Glutamatergic neuron (in vitro differentiated cells): ENCODE measurements around the gene CACNA1H. TPM values are rescaled to one million over a fixed set of nuclear protein-coding genes. Genes with fewer than 3 reads are reported as not detected.

Source experiments
- DNase-seq: peaks from one replicate; pipeline ENCODE4 v3.0.0; 2022
- H3K27ac Mint-ChIP-seq: one replicate; pipeline ENCODE4 v1.8.0; 2020; ENCODE audit warnings: mild to moderate bottlenecking, mixed read lengths, inconsistent platforms; ENCODE audit not compliant: unreplicated experiment
- H3K27me3 Mint-ChIP-seq: one replicate; pipeline ENCODE4 v1.8.0; 2020; ENCODE audit warnings: mild to moderate bottlenecking, moderate library complexity, mixed read lengths, inconsistent platforms; ENCODE audit not compliant: unreplicated experiment
- H3K36me3 Mint-ChIP-seq: one replicate; pipeline ENCODE4 v1.8.0; 2020; ENCODE audit warnings: mild to moderate bottlenecking, mixed read lengths, inconsistent platforms; ENCODE audit not compliant: unreplicated experiment
- H3K4me1 Mint-ChIP-seq: one replicate; pipeline ENCODE4 v1.8.0; 2020; ENCODE audit warnings: mild to moderate bottlenecking, low read depth, mixed read lengths, inconsistent platforms; ENCODE audit not compliant: unreplicated experiment
- H3K4me3 Mint-ChIP-seq: one replicate; pipeline ENCODE4 v1.8.0; 2020; ENCODE audit warnings: mild to moderate bottlenecking, mixed read lengths, inconsistent platforms; ENCODE audit not compliant: unreplicated experiment
- H3K9me3 Mint-ChIP-seq: one replicate; pipeline ENCODE4 v1.8.0; 2020; ENCODE audit warnings: mild to moderate bottlenecking, moderate library complexity, mixed read lengths, inconsistent platforms; ENCODE audit not compliant: unreplicated experiment
- total RNA-seq: library from RNA; stranded (reverse); fragmentation: NEBNext Ultra II Directional; extraction: Animal tissue kit (Norgen Biotek cat#: 25700); gene quantifications from one replicate; pipeline ENCODE4 v1.2.1, GENCODE V29; 2021; ENCODE audit not compliant: unreplicated experiment
- TF ChIP-seq, protein P1 (sequence below): fragments of 200-600 bp; sonication (generic); IDR thresholded peaks from one replicate; pipeline ENCODE4 v1.5.0; 2021; ENCODE audit not compliant: partially characterized antibody, unreplicated experiment

Gene CACNA1H
- total RNA-seq, 1 donor from 2014 or later, result 161 TPM

DNA sequence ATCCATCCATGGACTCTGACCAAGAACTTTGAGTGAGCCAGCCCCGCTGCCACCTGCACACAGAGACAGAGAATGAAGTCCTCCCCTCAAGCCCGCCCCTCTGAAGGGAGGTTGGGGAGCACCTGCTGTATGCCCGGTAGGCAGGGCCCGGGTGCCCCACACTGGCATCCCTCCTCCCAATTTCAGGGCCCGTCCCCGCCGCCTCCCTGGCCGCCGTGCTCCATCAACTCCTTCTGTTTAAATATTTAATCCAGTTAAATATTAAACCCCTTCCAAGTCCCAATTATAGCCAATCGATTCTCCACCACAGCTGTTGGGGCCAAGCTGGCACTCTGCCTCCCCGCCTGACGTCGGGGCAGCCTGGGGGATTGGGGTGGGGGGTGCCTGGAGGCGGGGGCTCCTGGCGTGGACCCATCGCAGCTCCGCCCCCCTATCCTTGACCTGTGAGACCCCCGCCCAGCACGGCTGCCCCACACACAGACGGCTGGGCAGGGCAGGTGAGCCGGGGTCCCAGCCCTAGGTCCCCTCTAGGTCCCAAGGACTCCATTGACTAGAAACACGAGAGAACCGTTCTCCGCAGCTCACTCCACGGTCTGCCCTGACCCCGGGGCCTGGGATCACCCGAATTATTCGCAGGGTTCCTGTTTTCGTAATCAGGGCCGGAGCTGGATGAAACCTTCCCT is 18.0 kb upstream of the CACNA1H start:
- H3K36me3 Mint-ChIP-seq, result no peaks in the 10 kb centered on the region
- H3K27me3 Mint-ChIP-seq, result peaks cover 11% of the 10 kb centered on the region
- TF ChIP-seq, protein P1, sequence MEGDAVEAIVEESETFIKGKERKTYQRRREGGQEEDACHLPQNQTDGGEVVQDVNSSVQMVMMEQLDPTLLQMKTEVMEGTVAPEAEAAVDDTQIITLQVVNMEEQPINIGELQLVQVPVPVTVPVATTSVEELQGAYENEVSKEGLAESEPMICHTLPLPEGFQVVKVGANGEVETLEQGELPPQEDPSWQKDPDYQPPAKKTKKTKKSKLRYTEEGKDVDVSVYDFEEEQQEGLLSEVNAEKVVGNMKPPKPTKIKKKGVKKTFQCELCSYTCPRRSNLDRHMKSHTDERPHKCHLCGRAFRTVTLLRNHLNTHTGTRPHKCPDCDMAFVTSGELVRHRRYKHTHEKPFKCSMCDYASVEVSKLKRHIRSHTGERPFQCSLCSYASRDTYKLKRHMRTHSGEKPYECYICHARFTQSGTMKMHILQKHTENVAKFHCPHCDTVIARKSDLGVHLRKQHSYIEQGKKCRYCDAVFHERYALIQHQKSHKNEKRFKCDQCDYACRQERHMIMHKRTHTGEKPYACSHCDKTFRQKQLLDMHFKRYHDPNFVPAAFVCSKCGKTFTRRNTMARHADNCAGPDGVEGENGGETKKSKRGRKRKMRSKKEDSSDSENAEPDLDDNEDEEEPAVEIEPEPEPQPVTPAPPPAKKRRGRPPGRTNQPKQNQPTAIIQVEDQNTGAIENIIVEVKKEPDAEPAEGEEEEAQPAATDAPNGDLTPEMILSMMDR, result no peak
- no peak for DNase-seq
- no peak overlapping the region for H3K27ac Mint-ChIP-seq
- H3K4me3 Mint-ChIP-seq, result no peak overlapping the region
- H3K4me1 Mint-ChIP-seq, result peaks cover 3% of the 10 kb centered on the region
- H3K9me3 Mint-ChIP-seq, result peaks cover 2% of the 10 kb centered on the region

- H3K27me3 Mint-ChIP-seq, result peaks cover 16% of the 10 kb centered on the region
- no peaks in the 10 kb centered on the region for H3K36me3 Mint-ChIP-seq
- DNase-seq, result no peak
- H3K27ac Mint-ChIP-seq, result no peak overlapping the region
- H3K4me3 Mint-ChIP-seq, result no peak overlapping the region
- H3K9me3 Mint-ChIP-seq, result peaks cover 3% of the 10 kb centered on the region
- TF ChIP-seq, protein P1, result no peak
- peaks cover 6% of the 10 kb centered on the region for H3K4me1 Mint-ChIP-seq
Observed at GRCh38 chr16:1135459-1135825, 17.5 kb upstream of the CACNA1H start.

GRCh38 chr16:1137604-1138003 is 15.3 kb upstream of the CACNA1H start:
- DNase-seq, result no peak
- H3K27ac Mint-ChIP-seq, result no peak overlapping the region
- peaks cover 2% of the 10 kb centered on the region for H3K9me3 Mint-ChIP-seq
- H3K27me3 Mint-ChIP-seq, result peaks cover 14% of the 10 kb centered on the region
- no peak overlapping the region for H3K4me3 Mint-ChIP-seq
- TF ChIP-seq, protein P1, result no peak
- no peaks in the 10 kb centered on the region for H3K36me3 Mint-ChIP-seq
- peaks cover 3% of the 10 kb centered on the region for H3K4me1 Mint-ChIP-seq

- no peak overlapping the region for H3K27ac Mint-ChIP-seq
- no peaks in the 10 kb centered on the region for H3K36me3 Mint-ChIP-seq
Observed at GRCh38 chr16:1140582-1141162, 12.2 kb upstream of the CACNA1H start.

DNA sequence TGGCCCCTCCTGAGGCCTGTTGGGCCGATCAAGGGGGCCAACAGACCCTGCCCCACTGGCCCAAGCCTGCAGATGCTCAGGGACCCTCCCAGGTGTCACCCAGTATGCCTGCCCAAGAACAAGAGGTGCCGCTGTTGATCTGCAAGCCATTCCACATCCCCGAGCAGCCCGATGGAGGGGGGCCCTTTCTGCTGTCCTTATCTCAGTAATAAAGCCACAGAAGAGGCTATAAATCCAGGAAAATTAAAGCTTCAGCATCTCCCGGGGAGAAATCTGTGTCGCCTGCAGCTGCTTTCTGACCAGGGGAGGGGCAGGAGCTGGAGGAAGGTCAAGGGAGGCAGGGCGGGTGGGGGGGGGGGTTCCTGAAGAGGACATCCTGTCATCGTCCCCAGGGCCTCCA is 11.7 kb upstream of the CACNA1H start:
- peaks cover 2% of the 10 kb centered on the region for H3K9me3 Mint-ChIP-seq

More at GRCh38 chr16:1140582-1141162, 12.2 kb upstream of the CACNA1H start:
- peaks cover 2% of the 10 kb centered on the region for H3K9me3 Mint-ChIP-seq
- H3K4me3 Mint-ChIP-seq, result no peak overlapping the region
- H3K4me1 Mint-ChIP-seq, result peaks cover 6% of the 10 kb centered on the region
- TF ChIP-seq, protein P1, result no peak
- DNase-seq, result peak; percentile 45
- H3K27me3 Mint-ChIP-seq, result peaks cover 17% of the 10 kb centered on the region

More for the DNA sequence above, 11.7 kb upstream of the CACNA1H start:
- peaks cover 9% of the 10 kb centered on the region for H3K4me1 Mint-ChIP-seq
- H3K27me3 Mint-ChIP-seq, result peaks cover 17% of the 10 kb centered on the region
- no peaks in the 10 kb centered on the region for H3K36me3 Mint-ChIP-seq
- H3K4me3 Mint-ChIP-seq, result no peak overlapping the region
- H3K27ac Mint-ChIP-seq, result no peak overlapping the region
- no peak for DNase-seq
- TF ChIP-seq, protein P1, result no peak
